Fibroblast of lung (primary cell): Measurements from ENCODE around the gene CDC42EP1.

Source experiments
- CTCF ChIP-seq, 2 donors: IDR thresholded peaks in 1 of 2; conservative IDR thresholded peaks in 1 of 2; 1 replicate in 1 of 2; 2 replicates in 1 of 2; pipeline ENCODE4 v1.5.1; 2011 to 2012; ENCODE audit warnings: low read length in 2 of 2, control low read depth in 1 of 2, inconsistent platforms in 1 of 2, low read depth in 1 of 2, mild to moderate bottlenecking in 1 of 2
- EZH2 ChIP-seq: IDR thresholded peaks from 2 replicates; pipeline ENCODE4 v1.5.1; 2012; ENCODE audit warnings: low read length, control low read depth, mild to moderate bottlenecking; ENCODE audit errors: missing control alignments

- no peak for TF ChIP-seq CTCF (conservative IDR thresholded peaks at IDR 0.05 in 1 of 2, IDR thresholded peaks at IDR 0.05 in 1 of 2; ENCODE audit: low read depth in 1 of 2, low read length in 2 of 2)
- TF ChIP-seq EZH2, result no peak
Observed at GRCh38 chr22:37534445-37534844, 25.8 kb upstream of the CDC42EP1 start.
